CD4-positive, alpha-beta T cell treated with Interleukin-12 subunit alpha and Interleukin-12 subunit beta, for 1 hour (primary cell): ENCODE measurements around the gene TMEM87B.

Experiments
- DNase-seq: peaks from one replicate; pipeline ENCODE4 v3.0.0-alpha.2; 2020

TMEM87B gene

GRCh38 chr2:112153501-112153900 is 98.4 kb downstream of the TMEM87B start:
- no peak for DNase-seq

DNA sequence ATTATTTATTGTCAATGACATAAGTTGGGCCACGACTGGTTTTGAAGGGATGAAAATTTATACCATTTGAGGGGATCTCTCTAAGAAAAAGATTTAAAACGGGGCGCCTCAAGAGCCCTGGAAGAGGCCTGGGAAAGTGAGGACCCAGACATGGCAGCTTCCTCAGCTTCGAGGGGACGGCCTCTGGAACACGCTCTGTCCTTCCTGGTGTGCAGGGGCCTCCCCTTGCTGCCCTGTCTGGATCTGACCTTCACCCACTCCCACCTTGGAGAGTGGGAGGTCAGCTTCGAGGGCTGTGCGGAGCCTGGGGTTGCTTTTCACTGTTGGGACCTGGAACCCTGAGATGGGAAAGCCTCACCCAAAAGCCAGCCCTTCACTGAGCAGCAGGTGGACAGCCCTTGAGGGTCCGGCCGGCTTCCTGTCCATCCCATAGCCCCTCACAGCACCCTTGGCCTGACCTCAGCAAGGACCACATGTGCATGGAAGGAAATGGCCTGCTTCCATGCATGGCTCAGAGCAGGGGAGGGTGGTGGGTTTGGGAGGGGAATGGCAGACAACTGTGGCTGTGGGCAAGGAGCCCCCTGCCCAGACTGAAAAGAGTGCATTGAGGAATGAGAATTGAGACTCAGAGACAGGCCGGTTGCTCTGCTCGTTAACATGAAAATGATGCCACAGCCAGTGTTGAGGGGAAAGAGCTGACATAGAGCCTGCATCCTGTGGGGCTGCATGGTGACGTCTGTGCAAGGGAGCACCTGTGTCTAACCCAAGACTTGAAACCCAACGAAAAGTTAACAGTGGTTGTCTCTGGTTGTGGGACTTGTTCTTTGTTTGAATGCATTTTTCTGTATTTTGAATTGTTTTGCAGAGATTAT is 99.4 kb downstream of the TMEM87B start:
- DNase-seq, result peak; percentile 20

DNA sequence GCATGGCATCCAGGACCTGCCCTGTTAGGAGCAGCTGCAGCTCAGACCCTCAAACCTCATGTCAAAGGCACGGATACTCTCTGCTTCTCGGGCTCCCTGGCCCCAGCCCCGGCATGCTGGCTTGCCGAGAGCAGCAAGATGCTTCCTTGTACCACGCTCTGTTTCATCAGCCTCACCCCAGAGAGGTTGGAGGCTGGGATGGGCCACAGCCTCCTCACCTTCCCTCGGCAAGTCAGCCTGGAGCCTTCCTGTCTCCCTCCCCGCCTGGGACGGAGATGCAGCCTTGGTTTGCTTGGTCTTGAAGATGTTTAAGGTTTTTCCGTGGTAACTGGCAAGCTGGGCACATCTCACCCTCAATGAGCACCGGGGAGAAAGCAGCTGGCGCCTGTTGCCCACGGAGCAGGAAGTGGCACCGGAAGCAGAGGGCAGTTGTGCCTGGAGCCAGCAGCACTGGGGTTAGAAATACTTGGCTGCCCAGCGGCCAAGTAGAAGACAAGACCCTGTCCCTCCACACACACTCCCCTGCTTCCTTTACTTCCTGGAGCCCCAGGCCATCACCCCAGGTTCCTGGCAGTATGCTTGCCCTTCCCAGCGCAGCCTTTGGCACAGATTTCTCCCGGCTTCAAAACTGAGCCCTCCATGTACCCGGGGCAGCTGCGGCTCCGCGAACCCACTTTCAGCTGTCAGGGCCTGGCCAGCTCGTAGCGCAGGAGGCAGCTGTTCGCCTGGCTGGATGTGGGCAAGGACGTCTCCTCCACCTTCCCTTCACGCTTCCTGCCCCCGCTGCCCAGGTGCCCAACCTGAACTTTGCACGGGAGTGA is 100.5 kb downstream of the TMEM87B start:
- DNase-seq, result peak; percentile 44

- DNase-seq, result peak; percentile 41
These were observed 101.3 kb downstream of the TMEM87B start for GRCh38 chr2:112156152-112156986.

GRCh38 chr2:112157472-112157871 is 102.4 kb downstream of the TMEM87B start:
- DNase-seq, result no peak

DNA sequence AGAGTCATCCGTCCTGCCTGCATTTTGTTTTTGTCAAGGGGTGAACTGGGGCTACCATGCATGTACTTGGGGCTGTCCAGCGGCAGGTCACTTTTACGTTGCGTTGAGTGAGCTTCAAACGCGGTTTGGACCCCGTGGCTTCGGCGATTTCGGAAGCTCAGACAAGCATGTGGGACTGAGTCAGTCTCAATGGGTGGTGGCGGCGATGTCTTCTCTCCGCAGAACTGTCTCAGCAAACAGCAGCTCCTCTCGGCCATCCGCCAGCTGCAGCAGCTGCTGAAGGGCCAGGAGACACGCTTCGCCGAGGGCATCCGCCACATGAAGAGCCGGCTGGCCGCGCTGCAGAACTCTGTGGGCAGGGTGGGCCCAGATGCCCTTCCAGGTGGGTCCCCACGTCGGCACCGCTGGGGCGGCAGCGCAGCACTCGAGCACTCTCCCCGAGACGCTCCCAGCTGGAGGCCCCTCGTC is 104.4 kb downstream of the TMEM87B start:
- DNase-seq, result no peak

GRCh38 chr2:112160283-112161250 is 105.5 kb downstream of the TMEM87B start:
- DNase-seq, result no peak

GRCh38 chr2:112161431-112162145 is 106.5 kb downstream of the TMEM87B start:
- no peak for DNase-seq

DNA sequence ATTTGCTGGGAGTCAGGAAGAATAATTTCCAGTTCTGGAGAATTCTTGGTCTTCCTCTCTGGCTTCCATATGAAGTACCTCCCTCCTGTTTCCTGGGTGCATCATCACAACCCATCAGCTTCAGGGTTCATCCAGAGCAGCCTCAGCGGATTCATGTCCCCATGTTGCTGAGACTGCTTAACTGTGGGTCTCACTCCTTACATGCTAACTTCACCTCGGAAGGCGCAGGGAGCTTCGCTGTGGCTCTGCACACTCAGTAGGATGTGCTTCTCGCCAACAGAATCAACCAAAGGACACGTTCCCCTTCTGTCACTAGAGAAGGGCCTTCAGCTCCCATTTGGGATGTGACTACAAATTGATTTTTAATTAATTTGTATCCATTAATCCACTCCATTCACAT is 107.3 kb downstream of the TMEM87B start:
- no peak for DNase-seq

- no peak for DNase-seq
These were observed 107.9 kb downstream of the TMEM87B start for GRCh38 chr2:112162956-112163355.

DNA sequence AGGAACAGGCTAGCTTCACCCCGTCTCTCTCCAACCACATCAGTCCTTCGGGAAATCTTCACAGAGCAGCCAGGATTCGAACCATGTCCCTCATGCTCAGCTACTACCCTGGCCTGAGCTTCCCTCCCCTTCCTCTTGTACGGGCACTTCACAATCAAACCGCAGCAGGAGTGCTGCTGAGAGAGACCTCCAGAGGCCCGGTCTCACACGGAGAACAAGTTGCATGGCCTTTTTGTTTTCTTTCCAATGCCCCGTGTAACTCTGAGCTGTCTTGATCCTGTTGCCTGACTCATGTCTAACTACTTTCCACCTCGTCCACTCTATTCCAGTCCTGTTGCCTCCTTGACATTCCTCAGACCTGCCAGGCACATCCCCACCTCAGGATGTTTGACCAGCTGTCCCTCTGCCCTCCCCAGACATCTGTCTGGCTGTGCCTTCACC is 108.5 kb downstream of the TMEM87B start:
- DNase-seq, result no peak

- DNase-seq, result no peak
These were observed 109.8 kb downstream of the TMEM87B start for GRCh38 chr2:112164876-112165275.

- no peak for DNase-seq
These were observed 110.2 kb downstream of the TMEM87B start for GRCh38 chr2:112165296-112165695.

DNA sequence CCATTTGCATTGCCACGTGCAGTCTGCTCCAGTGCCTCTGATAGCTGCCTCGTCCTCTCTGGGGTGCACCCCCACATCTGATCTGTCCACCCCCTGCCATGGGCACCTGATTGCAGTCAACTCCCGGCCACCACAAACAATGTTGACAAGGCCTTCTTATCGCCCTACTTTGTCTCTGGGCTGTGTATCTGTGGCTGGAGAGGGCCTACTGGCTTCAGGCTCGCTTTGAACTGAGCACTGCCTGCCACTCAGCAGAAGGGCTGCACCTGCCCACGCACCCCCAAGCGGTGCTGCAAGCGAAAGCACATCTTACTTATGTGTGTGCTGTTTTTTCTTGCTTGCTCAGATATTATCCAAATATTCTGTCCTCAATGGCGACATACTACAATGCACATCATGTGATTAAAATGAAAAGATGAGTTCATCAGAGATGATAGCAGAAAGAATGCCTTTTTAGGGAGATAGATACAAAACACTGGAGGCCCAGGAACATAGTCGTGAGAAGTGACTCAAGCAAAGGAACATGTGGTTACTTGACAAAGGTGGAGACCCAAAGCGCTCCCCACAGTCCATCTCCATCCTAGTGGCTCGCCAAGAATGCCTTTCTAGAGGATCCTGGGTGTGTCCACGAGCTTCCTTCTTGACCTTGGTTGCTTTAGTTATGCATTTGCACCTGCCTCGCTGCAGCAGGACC is 111.9 kb downstream of the TMEM87B start:
- DNase-seq, result peak; percentile 12

- DNase-seq, result no peak
These were observed 113.5 kb downstream of the TMEM87B start for GRCh38 chr2:112168422-112169124.
